Endothelial cell of hepatic sinusoid (primary cell): ENCODE measurements around the gene STK32B.
"Not testable (repeated sequence)": the region's sequence is repeated elsewhere in the genome, so short reads cannot be mapped to it uniquely, and the experiment has no call there.

Experiments
- in situ Hi-C: cut with HindIII; loops from 2 replicates; pipeline ENCODE4 v1.10.0; 2017; ENCODE audit warnings: low sequenced_read_pairs

Gene STK32B

DNA sequence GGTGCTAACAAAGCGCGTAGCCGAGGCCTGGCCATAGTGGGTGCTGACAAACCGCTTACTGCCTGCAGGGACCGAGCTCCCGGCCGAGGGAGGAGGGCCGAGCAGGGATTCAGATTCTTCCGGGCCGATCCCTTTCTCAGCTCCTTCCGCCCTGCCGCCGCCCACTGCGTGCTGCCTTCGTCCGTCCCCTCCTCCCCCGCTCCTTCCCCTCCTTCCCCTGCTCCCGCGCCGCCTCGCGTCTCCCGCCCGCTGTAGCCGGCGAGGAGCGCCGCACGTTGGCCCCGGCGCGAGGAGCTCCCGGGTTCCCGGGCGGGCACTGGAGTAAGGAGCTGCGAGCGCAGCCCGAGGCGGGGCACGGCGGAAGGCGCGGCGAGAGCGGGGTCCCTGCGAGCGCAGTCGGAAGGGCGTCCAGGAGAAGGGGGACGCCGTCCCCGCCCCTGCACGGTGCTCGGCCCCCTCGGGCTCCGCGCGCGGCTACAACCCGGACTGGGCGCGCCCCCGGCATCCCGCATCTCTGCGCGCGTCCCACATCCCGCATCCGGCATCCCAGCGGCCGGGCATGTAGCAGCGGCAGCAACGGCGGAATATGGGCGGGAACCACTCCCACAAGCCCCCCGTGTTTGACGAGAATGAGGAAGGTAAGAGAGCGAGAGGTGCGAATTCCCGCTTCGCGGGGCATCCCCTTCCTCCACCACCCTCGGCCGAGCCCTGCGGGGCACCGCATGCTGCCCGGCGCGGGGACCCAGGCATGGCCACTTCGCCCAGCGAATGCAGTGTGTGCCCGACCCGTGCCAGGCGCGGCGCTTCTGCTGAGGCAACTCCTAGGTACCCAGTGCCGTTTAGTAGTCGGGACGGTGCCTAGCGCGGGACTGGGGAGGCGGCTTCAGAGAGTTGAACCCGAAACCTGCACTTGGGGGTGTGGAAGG, at the start of gene STK32B:
Gene STK32B, plus strand, starts transcription at position 203 of the 926 bp plus-strand sequence.
- in situ Hi-C loops: no loop called here

DNA sequence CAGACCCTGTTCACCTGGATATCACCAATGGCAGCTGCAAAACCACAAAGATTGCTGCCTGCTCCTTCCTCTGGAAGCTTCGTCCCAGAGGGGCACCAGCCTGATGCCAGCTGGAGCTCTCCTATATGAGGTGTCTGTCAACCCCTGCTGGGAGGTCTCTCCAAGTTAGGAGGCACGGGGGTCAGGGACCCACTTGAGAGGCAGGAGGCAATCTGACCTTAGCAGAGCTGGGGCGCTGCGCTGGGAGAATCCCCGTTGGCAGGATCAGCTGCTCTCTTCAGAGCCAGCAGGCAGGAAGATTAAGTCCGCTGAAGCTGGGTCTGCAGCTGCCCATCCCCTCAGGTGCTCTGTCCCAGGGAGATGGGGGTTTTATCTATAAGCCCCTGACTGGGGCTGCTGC, 49.6 kb upstream of the STK32B start:
- in situ Hi-C loops: not testable (repeated sequence)

DNA sequence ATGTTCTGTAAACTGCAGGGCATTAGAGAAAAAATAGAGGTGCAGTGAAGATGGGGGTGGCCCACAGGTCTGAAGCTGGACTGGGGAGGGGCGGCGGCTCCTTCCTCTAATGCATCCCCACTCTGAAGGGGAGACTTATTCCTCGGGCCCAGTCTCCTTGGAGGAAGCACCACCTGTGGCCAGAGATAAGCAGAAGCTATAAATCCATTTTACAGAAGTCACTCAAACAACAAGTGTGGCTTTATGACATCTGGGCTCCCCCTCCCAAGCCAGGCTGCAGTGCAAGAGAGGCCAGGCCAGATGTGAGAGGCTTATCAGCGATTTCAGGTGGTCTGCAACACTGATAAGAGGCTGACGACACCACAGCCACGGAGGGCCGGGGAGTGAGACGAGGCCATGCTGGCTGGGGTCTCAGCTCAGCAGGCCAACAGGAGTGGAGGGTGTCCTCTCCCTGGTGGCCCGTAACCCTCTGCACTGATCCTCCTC, 47.9 kb upstream of the STK32B start:
- in situ Hi-C loops: no loop called here

- in situ Hi-C loops: no loop called here
Measured at GRCh38 chr4:5003918-5004317, 47.4 kb upstream of the STK32B start.

DNA sequence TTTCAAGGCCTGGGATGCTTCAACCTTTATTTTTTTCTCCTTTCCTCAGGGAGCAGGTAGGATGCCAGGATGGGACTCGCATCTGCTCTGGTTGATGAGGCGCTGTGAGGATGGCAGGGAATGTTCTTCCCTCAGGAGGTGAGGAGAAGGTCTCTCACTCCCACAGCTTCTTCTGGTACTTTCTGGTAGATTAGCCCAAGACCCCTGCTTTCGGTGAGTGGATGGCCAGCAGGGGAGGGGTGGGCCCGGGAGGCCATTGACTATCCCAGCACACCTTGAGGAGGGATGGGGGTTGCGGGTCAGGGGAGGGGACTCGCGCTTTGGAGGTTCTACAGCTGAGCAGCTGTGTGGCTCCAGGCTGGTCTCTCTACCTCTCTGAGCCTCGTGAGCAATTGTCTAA, 46.8 kb upstream of the STK32B start:
- in situ Hi-C loops: no loop called here

DNA sequence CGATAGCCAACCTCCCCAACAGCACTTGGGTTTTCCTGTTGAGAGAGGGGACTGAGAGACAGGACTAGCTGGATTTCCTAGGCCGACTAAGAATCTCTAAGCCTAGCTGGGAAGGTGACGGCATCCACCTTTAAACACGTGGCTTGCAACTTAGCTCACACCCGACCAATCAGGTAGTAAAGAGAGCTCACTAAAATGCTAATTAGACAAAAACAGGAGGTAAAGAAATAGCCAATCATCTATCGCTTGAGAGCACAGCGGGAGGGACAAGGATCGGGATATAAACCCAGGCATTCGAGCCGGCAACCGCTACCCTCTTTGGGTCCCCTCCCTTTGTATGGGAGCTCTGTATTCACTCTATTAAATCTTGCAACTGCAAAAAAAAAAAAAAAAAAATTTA, 44.3 kb upstream of the STK32B start:
- in situ Hi-C loops: not testable (repeated sequence)

GRCh38 chr4:5009796-5010195, 41.5 kb upstream of the STK32B start:
- in situ Hi-C loops: no loop called here

GRCh38 chr4:5010984-5011383, 40.3 kb upstream of the STK32B start:
- in situ Hi-C loops: no loop called here

DNA sequence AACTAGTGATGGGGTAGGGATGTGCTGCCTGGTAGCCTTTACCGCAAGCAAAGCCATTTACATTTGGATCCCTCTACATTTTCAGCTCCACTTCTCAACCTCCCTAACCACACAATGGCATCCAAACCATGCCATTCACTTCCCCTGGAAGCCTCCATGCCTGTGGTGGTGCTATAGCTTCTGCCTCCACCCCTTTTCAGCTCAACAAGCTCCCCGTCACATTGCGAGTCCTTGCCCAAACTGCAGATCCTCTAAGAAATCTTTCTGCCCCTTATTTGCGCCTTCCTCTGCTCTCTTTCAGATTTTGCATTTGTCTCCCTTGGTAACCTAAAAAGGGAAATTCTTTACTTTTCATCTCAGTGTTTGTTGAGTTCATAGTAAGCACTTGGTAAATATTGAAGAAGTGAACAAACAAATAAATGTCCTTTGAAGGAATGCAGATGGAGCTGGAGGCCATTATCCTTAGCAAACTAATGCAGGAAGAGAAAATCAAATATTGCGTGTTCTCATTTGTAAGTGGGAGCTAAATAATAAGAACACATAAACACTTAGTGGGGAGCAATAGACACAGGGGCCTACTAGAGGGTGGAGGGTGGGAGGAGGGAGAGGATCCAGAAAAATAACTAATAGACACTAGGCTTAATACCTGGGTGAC, 38.9 kb upstream of the STK32B start:
- in situ Hi-C loops: no loop called here

DNA sequence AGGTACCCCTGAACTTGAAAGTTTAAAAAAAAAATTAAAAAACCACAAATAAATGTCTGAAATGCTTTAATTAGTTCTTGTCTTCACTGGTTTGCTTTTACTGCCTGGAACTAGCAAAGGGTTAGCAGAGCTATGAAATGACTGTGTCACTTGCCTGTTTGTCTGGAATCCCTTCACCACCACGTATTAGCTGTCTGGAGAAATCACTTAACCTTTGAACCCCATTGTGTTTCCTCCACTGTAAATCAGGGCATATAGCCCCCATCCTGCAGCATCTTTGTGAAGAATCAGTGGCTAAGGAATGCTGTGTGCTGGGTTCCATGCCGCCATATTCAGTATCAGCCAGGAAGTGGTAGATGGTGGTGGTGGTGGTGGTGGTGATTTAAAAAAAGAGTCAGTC, 38.3 kb upstream of the STK32B start:
- in situ Hi-C loops: no loop called here

DNA sequence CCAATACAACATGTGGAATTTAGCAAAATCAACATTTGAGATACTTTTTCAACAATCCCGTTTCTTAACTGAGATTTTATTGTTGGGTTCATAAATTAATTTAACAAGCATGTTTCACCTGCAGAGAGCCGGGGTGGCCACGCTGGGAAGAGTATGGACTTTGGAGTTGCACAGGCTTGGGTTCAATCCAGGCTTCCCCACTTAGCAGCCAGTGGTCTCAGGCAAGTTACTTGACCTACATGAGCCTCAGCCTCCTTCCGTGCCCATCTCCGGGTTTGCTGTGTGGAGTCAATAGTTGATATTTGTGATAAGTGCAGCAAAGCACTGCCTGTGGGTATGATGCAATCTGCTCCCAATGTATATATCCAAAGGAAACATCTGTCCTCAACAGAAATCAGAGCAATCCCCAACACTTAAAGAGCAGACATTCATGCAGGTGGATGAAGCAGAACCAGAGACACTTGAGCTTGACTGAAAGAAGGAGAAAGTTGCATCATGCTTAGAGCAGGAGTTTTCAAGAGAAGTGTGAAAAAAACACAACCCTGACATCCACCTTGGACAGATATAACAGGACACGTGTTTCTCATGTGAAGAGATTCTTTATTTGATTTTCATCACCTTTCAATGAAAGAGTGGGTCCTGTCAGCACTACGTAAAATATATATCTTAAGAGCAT, 37.1 kb upstream of the STK32B start:
- in situ Hi-C loops: no loop called here

DNA sequence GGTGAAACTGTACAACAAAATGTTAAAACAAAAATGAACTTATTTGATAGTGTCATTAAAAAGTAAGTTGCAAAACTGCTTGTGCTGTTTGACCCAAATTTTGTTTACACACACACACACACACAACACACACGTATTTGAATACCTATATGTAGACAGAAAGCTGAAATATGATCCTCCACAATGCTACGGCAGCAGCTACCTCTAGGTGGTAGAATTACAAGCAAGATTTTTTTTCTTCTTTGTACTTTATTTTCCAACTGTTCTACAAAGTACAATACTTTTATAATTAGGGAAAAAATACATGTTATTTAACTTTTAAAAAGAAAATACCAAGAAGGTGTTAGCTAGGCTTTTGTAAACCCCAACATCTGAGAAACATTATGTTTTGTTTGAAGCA, 33.2 kb upstream of the STK32B start:
- in situ Hi-C loops: no loop called here

DNA sequence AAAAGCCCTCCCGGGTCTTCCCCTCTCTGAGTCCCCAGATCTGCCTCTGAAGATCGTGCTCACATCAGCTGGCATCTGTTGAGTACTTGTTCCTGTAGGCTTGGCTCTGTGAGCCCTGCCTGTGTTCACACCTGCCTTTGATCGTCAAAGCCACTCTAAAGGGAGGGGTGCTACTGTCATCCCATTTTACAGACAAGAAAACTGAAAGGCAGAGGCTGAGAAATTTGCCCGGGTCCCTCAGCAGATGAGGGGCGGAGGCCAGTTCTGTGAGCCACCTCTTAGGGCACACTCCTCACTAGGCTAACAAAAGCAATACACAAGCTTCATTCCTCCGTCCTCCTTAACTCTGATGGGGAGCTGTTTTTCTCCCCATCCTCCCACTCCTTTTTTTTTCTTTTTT, 32.7 kb upstream of the STK32B start:
- in situ Hi-C loops: no loop called here

- in situ Hi-C loops: no loop called here
Measured at GRCh38 chr4:5019274-5019673, 32.0 kb upstream of the STK32B start, which contains the start of gene CYTL1. TSS of gene CYTL1 (minus strand) at chr4:5019458. CDS start at chr4:5019445, 13 bp downstream.

DNA sequence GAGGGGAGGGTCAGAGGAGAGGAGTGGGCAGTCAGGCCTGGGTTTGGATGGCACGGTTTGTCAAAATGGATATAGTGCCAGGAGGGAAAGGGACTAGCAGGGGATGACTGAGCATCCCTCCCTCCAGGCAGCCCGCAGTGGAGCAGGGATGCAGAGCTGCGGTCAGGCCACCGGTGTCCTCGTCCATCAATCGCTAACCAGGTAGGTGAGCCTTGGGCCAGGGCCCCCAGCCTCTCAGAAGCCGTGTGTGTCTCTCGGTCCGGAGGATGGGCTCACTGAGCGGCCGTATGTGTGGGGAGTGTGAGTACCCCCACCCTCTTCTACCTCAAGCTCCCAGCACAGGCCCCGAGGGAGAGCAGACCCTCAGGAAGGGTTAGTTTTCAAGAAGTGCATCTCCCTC, 31.5 kb upstream of the STK32B start:
- in situ Hi-C loops: no loop called here

DNA sequence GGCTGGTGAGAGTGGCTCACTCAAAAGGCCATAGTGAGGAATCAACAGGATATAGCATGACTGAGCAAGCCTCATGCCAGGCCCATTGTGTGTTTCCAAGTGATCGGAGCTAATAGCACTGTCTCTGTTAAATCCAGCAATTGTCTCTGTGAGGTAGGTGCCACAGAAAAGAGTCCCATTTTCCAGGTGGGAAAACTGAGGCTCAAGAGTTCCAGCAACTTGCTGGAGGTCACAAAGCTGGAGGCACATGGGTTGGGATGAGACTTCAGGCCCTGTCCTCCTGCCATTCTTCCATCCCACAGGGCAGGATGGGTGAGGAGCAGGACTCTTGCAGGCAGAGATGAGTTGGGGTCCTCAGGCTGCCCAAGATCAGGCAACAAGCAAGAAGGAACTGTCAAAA, 30.9 kb upstream of the STK32B start:
- in situ Hi-C loops: no loop called here

GRCh38 chr4:5021546-5021945, 29.7 kb upstream of the STK32B start:
- in situ Hi-C loops: no loop called here

DNA sequence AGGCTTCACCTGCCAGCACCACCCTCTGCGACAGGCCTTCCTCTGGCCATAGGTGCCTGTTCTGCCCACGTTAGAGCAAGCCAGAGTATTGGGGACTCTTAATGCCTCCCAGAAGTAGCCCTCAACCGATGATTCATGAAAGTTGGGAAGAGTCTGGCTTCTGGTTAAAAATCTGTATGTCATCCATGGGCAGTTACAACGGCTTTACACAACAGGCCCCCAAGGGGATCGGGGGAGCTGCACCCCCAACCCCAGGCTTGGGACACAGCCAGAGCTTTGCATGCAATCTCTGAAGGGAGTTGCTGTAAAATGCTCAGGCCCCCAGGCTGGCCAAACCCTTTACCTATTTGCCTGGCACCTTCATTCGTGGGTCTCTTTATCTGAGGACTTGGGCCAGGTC, 26.6 kb upstream of the STK32B start:
- in situ Hi-C loops: no loop called here

- in situ Hi-C loops: no loop called here
Measured at GRCh38 chr4:5026371-5026770, 24.9 kb upstream of the STK32B start.

GRCh38 chr4:5027346-5027745, 23.9 kb upstream of the STK32B start:
- in situ Hi-C loops: no loop called here

DNA sequence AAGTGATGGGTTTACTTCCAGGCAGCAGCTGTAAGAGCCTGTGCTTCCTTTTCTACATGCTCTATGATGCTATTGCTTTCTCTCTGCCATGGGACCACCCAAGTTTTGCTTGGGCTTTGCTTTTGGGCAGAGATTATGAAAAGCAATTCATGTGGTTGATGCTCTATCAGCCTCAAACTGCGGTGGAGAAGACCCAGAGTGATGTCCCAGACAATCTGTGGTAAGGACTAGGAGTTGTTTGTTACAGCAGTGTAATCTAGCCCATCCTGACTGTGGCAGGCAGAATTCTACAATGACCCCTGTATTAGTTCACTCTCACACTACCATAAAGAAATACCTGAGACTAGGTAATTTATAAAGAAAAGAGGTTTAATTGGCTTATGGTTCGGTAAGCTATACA, 22.8 kb upstream of the STK32B start:
- in situ Hi-C loops: no loop called here
